ENCODE data around the gene DIAPH2. TPM values are rescaled to one million over a fixed set of nuclear protein-coding genes. Genes with fewer than 3 reads are reported as not detected.
"Not testable (repeated sequence)": the region's sequence is repeated elsewhere in the genome, so short reads cannot be mapped to it uniquely, and the experiment has no call there.

DIAPH2 gene
- total RNA-seq, 1 experiment from 2014 or later = 10.4 TPM

GRCh38 chrX:96729868-96730643 lies 45.4 kb downstream of the DIAPH2 start:
- ChIA-PET POLR2A (ENCODE audit: low non-redundant PET) (no interaction called here), CTCF (no interaction called here)
- intact Hi-C loops (cut with micrococcal nuclease; ENCODE audit: unreplicated experiment) = no loop called here
- Histone ChIP-seq H3K36me3 (ENCODE audit: insufficient read depth, low read length, poor library complexity, severe bottlenecking) (no peaks in the 10 kb centered on the region), H3K4me1 (ENCODE audit: insufficient read depth, low read length, poor library complexity, severe bottlenecking) (no peaks in the 10 kb centered on the region), H3K27ac (ENCODE audit: low read depth, low read length, poor library complexity, severe bottlenecking) (no peak overlapping the region), H3K27me3 (replicated peaks; ENCODE audit: insufficient read depth, low read depth, low read length, poor library complexity) (no peaks in the 10 kb centered on the region), H3K9me3 (ENCODE audit: low read depth, low read length, poor library complexity, severe bottlenecking) (no peaks in the 10 kb centered on the region), H3K4me3 (ENCODE audit: low read depth, low read length, poor library complexity, severe bottlenecking) (no peak overlapping the region)
- TF ChIP-seq EZH2 (IDR thresholded peaks at IDR 0.05; ENCODE audit: borderline replicate concordance, low read depth, low read length, poor library complexity, severe bottlenecking) = no peak
- TF ChIP-seq CTCF (conservative IDR thresholded peaks at IDR 0.05; ENCODE audit: low read depth, low read length) = no peak
- DNase-seq (ENCODE audit: low spot score) = no peak
- no TSS peak for BruUV-seq (replicated peaks)

- CTCF ChIA-PET; POLR2A ChIA-PET (ENCODE audit: low non-redundant PET); H3K9me3 ChIP-seq (ENCODE audit: low read depth, low read length, poor library complexity, severe bottlenecking); DNase-seq (ENCODE audit: low spot score); intact Hi-C loops (cut with micrococcal nuclease; ENCODE audit: unreplicated experiment); BruUV-seq (replicated peaks); H3K4me3 ChIP-seq (ENCODE audit: low read depth, low read length, poor library complexity, severe bottlenecking); H3K27ac ChIP-seq (ENCODE audit: low read depth, low read length, poor library complexity, severe bottlenecking); H3K4me1 ChIP-seq (ENCODE audit: insufficient read depth, low read length, poor library complexity, severe bottlenecking); H3K27me3 ChIP-seq (replicated peaks; ENCODE audit: insufficient read depth, low read depth, low read length, poor library complexity); H3K36me3 ChIP-seq (ENCODE audit: insufficient read depth, low read length, poor library complexity, severe bottlenecking): not testable (repeated sequence)
Observed at GRCh38 chrX:96731000-96731399, 46.4 kb downstream of the DIAPH2 start.

GRCh38 chrX:96743367-96744073 lies 58.9 kb downstream of the DIAPH2 start:
- BruUV-seq (replicated peaks) = no TSS peak
- Histone ChIP-seq H3K9me3 (ENCODE audit: low read depth, low read length, poor library complexity, severe bottlenecking) (no peaks in the 10 kb centered on the region), H3K27me3 (replicated peaks; ENCODE audit: insufficient read depth, low read depth, low read length, poor library complexity) (no peaks in the 10 kb centered on the region), H3K36me3 (ENCODE audit: insufficient read depth, low read length, poor library complexity, severe bottlenecking) (no peaks in the 10 kb centered on the region), H3K4me1 (ENCODE audit: insufficient read depth, low read length, poor library complexity, severe bottlenecking) (no peaks in the 10 kb centered on the region), H3K27ac (ENCODE audit: low read depth, low read length, poor library complexity, severe bottlenecking) (no peak overlapping the region), H3K4me3 (ENCODE audit: low read depth, low read length, poor library complexity, severe bottlenecking) (no peak overlapping the region)
- intact Hi-C loops (cut with micrococcal nuclease; ENCODE audit: unreplicated experiment) = no loop called here
- ChIA-PET CTCF (no interaction called here), POLR2A (ENCODE audit: low non-redundant PET) (no interaction called here)
- TF ChIP-seq CTCF (conservative IDR thresholded peaks at IDR 0.05; ENCODE audit: low read depth, low read length) (no peak), EZH2 (IDR thresholded peaks at IDR 0.05; ENCODE audit: borderline replicate concordance, low read depth, low read length, poor library complexity, severe bottlenecking) (no peak)
- no peak for DNase-seq (ENCODE audit: low spot score)
